WTC11 (cell line): ENCODE data around the gene SKAP1.

Experiments used
- ATF1 ChIP-seq: sonication (generic); formaldehyde crosslinking; IDR thresholded peaks from 2 replicates; pipeline ENCODE4 v1.8.1; 2023; ENCODE audit warnings: mild to moderate bottlenecking, moderate library complexity, missing genetic modification reagents
- CBFB ChIP-seq: sonication (generic); formaldehyde crosslinking; IDR thresholded peaks from 2 replicates; pipeline ENCODE4 v1.8.1; 2022; ENCODE audit warnings: mild to moderate bottlenecking, low read depth, missing genetic modification reagents
- CREB1 ChIP-seq: sonication (generic); formaldehyde crosslinking; IDR thresholded peaks from 2 replicates; pipeline ENCODE4 v1.8.0; 2023; ENCODE audit warnings: mild to moderate bottlenecking, missing genetic modification reagents
- CTCF ChIP-seq: fragments of 200-600 bp; IDR thresholded peaks from 2 replicates; pipeline ENCODE4 v1.8.0; 2022; ENCODE audit warnings: antibody characterized with exemption
- E2F1 ChIP-seq: sonication (generic); formaldehyde crosslinking; IDR thresholded peaks from 2 replicates; pipeline ENCODE4 v1.8.0; 2022; ENCODE audit warnings: mild to moderate bottlenecking, missing genetic modification reagents
- FOXP1 ChIP-seq: sonication (generic); formaldehyde crosslinking; IDR thresholded peaks from 2 replicates; pipeline ENCODE4 v1.8.0; 2022; ENCODE audit warnings: missing genetic modification reagents, mild to moderate bottlenecking, moderate library complexity, borderline replicate concordance
- MAX ChIP-seq: sonication (generic); formaldehyde crosslinking; IDR thresholded peaks from 2 replicates; pipeline ENCODE4 v1.8.0; 2022; ENCODE audit warnings: mild to moderate bottlenecking, missing genetic modification reagents
- OVOL2 ChIP-seq: fragments of 250-450 bp; sonication (Bioruptor Pico); IDR thresholded peaks from 2 replicates; pipeline ENCODE4 v1.9.0; 2021; ENCODE audit warnings: mild to moderate bottlenecking, borderline replicate concordance
- PREB ChIP-seq: sonication (generic); formaldehyde crosslinking; IDR thresholded peaks from 2 replicates; pipeline ENCODE4 v1.8.1; 2022; ENCODE audit warnings: mild to moderate bottlenecking, missing genetic modification reagents, moderate library complexity, borderline replicate concordance
- SP1 ChIP-seq: sonication (generic); formaldehyde crosslinking; conservative IDR thresholded peaks from 2 replicates; pipeline ENCODE4 v1.8.1; 2022; ENCODE audit warnings: missing genetic modification reagents
- TF ChIP-seq, protein P1 (sequence below): sonication (generic); formaldehyde crosslinking; IDR thresholded peaks from 2 replicates; pipeline ENCODE4 v1.8.1; 2022; ENCODE audit warnings: low read depth, missing genetic modification reagents, borderline replicate concordance

DNA sequence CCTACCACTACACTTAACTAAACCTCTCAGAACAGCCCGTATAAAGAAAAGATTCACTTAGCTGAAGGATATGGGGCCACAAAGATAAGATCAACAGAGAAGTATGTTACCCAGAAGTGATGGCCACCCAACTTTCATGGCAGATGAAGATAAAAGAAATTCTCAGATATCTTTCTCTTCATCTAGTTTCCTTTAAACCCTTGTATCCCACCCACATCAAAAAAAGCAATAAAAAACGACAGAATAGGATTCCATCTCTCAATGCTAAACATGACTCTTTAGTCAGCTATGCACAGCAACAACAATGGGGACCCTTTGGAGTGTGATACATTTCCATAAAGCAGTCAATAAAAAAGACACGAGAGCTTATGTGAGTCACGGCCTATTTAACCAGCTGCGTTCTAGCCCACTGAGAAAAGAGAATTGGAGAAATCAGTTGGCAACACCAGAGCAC is 235.9 kb downstream of the SKAP1 start:
- no peak for TF ChIP-seq MAX (CRISPR knock-in tag)
- TF ChIP-seq ATF1, result no peak
- no peak for TF ChIP-seq E2F1 (CRISPR knock-in tag)
- no peak for TF ChIP-seq FOXP1 (CRISPR knock-in tag)
- TF ChIP-seq CTCF, result no peak
- no peak for TF ChIP-seq OVOL2 (CRISPR knock-in tag)
- TF ChIP-seq CREB1 (CRISPR knock-in tag), result no peak
- TF ChIP-seq, protein P1, sequence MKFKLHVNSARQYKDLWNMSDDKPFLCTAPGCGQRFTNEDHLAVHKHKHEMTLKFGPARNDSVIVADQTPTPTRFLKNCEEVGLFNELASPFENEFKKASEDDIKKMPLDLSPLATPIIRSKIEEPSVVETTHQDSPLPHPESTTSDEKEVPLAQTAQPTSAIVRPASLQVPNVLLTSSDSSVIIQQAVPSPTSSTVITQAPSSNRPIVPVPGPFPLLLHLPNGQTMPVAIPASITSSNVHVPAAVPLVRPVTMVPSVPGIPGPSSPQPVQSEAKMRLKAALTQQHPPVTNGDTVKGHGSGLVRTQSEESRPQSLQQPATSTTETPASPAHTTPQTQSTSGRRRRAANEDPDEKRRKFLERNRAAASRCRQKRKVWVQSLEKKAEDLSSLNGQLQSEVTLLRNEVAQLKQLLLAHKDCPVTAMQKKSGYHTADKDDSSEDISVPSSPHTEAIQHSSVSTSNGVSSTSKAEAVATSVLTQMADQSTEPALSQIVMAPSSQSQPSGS, result no peak
- no peak for TF ChIP-seq CBFB (CRISPR knock-in tag)
- no peak for TF ChIP-seq SP1 (CRISPR knock-in tag)
- TF ChIP-seq PREB (CRISPR knock-in tag), result no peak
